Neural progenitor cell (in vitro differentiated cells): ENCODE results near the gene BMPER. TPM values are rescaled to one million over a fixed set of nuclear protein-coding genes. Genes with fewer than 3 reads are reported as not detected.

Experiments used
- DNase-seq: peaks from one replicate; pipeline ENCODE4 v3.0.0-alpha.2; 2016; ENCODE audit warnings: low spot score
- H2AFZ ChIP-seq: fragments of 200-600 bp; sonication (generic); replicated peaks from 2 replicates; pipeline ENCODE4 v1.6.1; 2016; ENCODE audit warnings: antibody characterized with exemption
- H3F3A ChIP-seq: fragments of 200-600 bp; sonication (generic); 2 replicates; pipeline ENCODE4 v1.6.1; 2016; ENCODE audit warnings: antibody characterized with exemption, low read depth
- H3K27ac ChIP-seq: fragments of 200-600 bp; sonication (generic); 2 replicates; pipeline ENCODE4 v1.5.1; 2016; ENCODE audit warnings: mild to moderate bottlenecking
- H3K27me3 ChIP-seq: fragments of 200-600 bp; sonication (generic); 2 replicates; pipeline ENCODE4 v1.6.1; 2016; ENCODE audit warnings: mild to moderate bottlenecking, moderate library complexity
- H3K36me3 ChIP-seq: fragments of 200-600 bp; sonication (generic); 2 replicates; pipeline ENCODE4 v1.5.1; 2016
- H3K4me1 ChIP-seq: fragments of 200-600 bp; sonication (generic); 2 replicates; pipeline ENCODE4 v1.6.1; 2016; ENCODE audit warnings: mixed run types
- H3K4me2 ChIP-seq: fragments of 200-600 bp; sonication (generic); 2 replicates; pipeline ENCODE4 v1.6.1; 2016
- H3K4me3 ChIP-seq: fragments of 200-600 bp; sonication (generic); 2 replicates; pipeline ENCODE4 v1.5.1; 2016
- H3K79me2 ChIP-seq: fragments of 200-600 bp; sonication (generic); 2 replicates; pipeline ENCODE4 v1.6.1; 2016; ENCODE audit warnings: low read depth
- H3K9ac ChIP-seq: fragments of 200-600 bp; sonication (generic); 2 replicates; pipeline ENCODE4 v1.6.1; 2016
- H3K9me3 ChIP-seq: fragments of 200-600 bp; sonication (generic); 2 replicates; pipeline ENCODE4 v1.5.1; 2016; ENCODE audit warnings: low read depth
- H4K20me1 ChIP-seq: fragments of 200-600 bp; sonication (generic); 2 replicates; pipeline ENCODE4 v1.6.1; 2016; ENCODE audit warnings: low read depth
- H3K27ac Mint-ChIP-seq: 3 replicates; pipeline ENCODE4 v1.8.0; 2021; ENCODE audit warnings: mixed read lengths
- H3K27me3 Mint-ChIP-seq: 2 replicates; pipeline ENCODE4 v1.8.0; 2022; ENCODE audit warnings: low read depth, mild to moderate bottlenecking, inconsistent platforms, moderate library complexity, mixed read lengths; ENCODE audit not compliant: insufficient read depth
- H3K36me3 Mint-ChIP-seq: 3 replicates; pipeline ENCODE4 v1.8.0; 2021; ENCODE audit warnings: mixed read lengths
- H3K4me1 Mint-ChIP-seq: 3 replicates; pipeline ENCODE4 v1.8.0; 2021; ENCODE audit warnings: mixed read lengths
- H3K4me3 Mint-ChIP-seq: 3 replicates; pipeline ENCODE4 v1.8.0; 2021; ENCODE audit warnings: mild to moderate bottlenecking, moderate library complexity, mixed read lengths
- H3K9me3 Mint-ChIP-seq: 3 replicates; pipeline ENCODE4 v1.8.0; 2020; ENCODE audit warnings: mixed read lengths
- EZH2 ChIP-seq: fragments of 200-600 bp; sonication (generic); IDR thresholded peaks from 2 replicates; pipeline ENCODE4 v1.6.1; 2017; ENCODE audit warnings: antibody characterized with exemption, mild to moderate bottlenecking, moderate library complexity
- EZH2phosphoT487 ChIP-seq: fragments of 200-600 bp; sonication (generic); IDR thresholded peaks from 2 replicates; pipeline ENCODE4 v1.6.1; 2017; ENCODE audit warnings: antibody characterized with exemption
- total RNA-seq: library from RNA; depleted of rRNA; stranded (reverse); fragments of >200 nt; gene quantifications from 2 replicates; pipeline ENCODE4 v1.2.3, GENCODE V29; 2015; ENCODE audit warnings: low replicate concordance
- TF ChIP-seq, protein P1 (sequence below): fragments of 200-600 bp; sonication (generic); IDR thresholded peaks from 2 replicates; pipeline ENCODE4 v1.5.1; 2017; ENCODE audit warnings: antibody characterized with exemption, mild to moderate bottlenecking

Gene BMPER
- total RNA-seq, 1 donor from 2014 or later, result 1.2 TPM

DNA sequence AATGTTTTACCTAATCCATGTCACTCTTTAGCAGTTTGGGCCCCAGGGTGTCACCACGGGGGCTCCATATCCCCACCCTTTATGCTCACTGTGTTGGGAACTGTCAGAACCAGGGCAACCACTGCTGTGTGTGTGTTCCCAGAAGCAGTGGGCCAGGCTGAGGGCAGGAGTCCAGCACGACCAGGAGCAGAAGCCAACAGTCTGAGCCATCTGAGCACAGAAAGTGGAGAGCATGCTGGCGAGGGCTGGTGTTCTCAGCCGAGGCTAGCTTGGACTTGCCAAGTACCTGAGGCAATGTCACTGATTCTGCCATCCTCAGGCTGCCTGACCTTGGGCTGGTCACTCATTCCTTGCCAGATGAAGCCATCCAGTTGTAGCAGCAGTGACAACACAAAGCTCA, 285.0 kb downstream of the BMPER start:
- Histone ChIP-seq H3K27me3 (no peaks in the 10 kb centered on the region), H3K4me1 (peaks cover 40% of the 10 kb centered on the region), H3F3A (peaks cover 18% of the 10 kb centered on the region), H3K4me2 (no peak overlapping the region), H2AFZ (no peak overlapping the region), H4K20me1 (no peaks in the 10 kb centered on the region), H3K27ac (no peak overlapping the region), H3K9ac (no peak overlapping the region), H3K4me3 (no peak overlapping the region), H3K79me2 (no peaks in the 10 kb centered on the region), H3K9me3 (no peaks in the 10 kb centered on the region), H3K36me3 (no peaks in the 10 kb centered on the region)
- DNase-seq, result no peak
- Mint-ChIP-seq H3K27ac (no peak overlapping the region), H3K27me3 (peaks cover 5% of the 10 kb centered on the region), H3K4me1 (peaks cover 42% of the 10 kb centered on the region), H3K4me3 (no peak overlapping the region), H3K9me3 (no peaks in the 10 kb centered on the region), H3K36me3 (no peaks in the 10 kb centered on the region)
- TF ChIP-seq EZH2 (no peak), EZH2phosphoT487 (no peak)
- TF ChIP-seq, protein P1, sequence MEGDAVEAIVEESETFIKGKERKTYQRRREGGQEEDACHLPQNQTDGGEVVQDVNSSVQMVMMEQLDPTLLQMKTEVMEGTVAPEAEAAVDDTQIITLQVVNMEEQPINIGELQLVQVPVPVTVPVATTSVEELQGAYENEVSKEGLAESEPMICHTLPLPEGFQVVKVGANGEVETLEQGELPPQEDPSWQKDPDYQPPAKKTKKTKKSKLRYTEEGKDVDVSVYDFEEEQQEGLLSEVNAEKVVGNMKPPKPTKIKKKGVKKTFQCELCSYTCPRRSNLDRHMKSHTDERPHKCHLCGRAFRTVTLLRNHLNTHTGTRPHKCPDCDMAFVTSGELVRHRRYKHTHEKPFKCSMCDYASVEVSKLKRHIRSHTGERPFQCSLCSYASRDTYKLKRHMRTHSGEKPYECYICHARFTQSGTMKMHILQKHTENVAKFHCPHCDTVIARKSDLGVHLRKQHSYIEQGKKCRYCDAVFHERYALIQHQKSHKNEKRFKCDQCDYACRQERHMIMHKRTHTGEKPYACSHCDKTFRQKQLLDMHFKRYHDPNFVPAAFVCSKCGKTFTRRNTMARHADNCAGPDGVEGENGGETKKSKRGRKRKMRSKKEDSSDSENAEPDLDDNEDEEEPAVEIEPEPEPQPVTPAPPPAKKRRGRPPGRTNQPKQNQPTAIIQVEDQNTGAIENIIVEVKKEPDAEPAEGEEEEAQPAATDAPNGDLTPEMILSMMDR, result no peak

DNA sequence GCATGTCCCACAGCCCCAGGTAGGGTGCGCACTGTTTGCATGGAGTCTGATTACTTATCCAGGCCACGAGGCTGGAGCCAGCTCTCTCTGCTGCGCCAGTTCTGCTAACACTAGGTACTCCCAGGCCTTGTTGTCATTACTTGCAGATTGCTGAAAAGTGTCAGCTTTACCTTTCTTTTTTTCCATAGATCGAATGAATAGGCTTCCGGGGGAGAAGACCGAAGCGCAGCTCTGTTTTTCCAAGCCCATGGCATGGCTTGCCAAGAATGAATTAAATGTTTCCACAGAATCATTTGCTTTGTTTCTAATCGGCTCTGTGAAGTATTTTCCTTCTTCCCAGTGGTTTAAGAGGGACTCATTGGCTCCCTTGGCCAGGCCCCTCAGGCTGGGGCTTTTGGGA, 285.8 kb downstream of the BMPER start:
- no peaks in the 10 kb centered on the region for H3K9me3 Mint-ChIP-seq
- peaks cover 42% of the 10 kb centered on the region for H3K4me1 Mint-ChIP-seq
- Histone ChIP-seq H3K4me1 (peaks cover 40% of the 10 kb centered on the region), H3F3A (peaks cover 18% of the 10 kb centered on the region), H3K4me2 (peak overlapping the region; percentile 46), H2AFZ (no peak overlapping the region), H3K9ac (no peak overlapping the region), H3K27ac (no peak overlapping the region), H4K20me1 (no peaks in the 10 kb centered on the region), H3K4me3 (no peak overlapping the region), H3K9me3 (no peaks in the 10 kb centered on the region), H3K36me3 (no peaks in the 10 kb centered on the region), H3K27me3 (no peaks in the 10 kb centered on the region), H3K79me2 (no peaks in the 10 kb centered on the region)
- no peaks in the 10 kb centered on the region for H3K36me3 Mint-ChIP-seq
- no peak for DNase-seq
- H3K27me3 Mint-ChIP-seq, result peaks cover 5% of the 10 kb centered on the region
- TF ChIP-seq, protein P1, result no peak
- no peak for TF ChIP-seq EZH2phosphoT487
- TF ChIP-seq EZH2, result no peak
- H3K27ac Mint-ChIP-seq, result peak overlapping the region; percentile 72
- H3K4me3 Mint-ChIP-seq, result no peak overlapping the region

DNA sequence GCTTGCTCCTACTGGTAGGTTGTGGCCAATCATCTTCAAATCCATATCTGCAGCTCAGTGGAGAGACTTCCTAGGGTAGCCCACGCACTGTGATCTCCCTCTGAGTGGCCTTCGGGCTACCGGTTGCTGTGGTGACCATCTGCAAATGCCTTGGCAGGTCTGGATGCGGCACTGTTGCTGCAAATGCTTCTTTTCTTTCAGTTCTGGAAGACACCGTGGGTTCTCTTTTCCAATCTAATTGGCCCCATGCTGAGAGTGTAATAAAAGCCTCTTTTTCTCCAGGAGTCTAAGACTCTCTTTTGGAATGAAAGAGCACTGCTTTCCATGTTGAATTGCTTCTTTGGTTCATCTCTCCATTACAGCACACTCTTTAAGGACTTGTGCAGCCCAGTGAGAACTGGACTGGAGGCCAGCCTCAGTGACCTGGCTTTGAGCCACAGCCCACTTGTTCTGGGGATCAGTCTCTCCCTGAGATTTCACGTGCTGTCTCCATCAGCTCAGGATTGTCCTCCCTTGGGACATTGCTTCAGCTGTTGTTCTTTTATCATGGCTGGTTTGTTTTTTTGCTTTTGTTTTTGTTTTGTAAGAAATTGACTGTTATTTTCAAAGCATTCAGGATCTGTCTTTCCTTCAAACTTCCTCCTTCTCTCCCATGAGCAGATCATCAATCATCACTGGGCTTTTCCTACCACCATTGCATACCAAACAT, 286.6 kb downstream of the BMPER start:
- H3K27ac Mint-ChIP-seq, result peak overlapping the region; percentile 72
- no peak overlapping the region for H2AFZ ChIP-seq
- TF ChIP-seq EZH2 (no peak), EZH2phosphoT487 (no peak)
- TF ChIP-seq, protein P1, result no peak
- peak overlapping the region; percentile 46 for H3K4me2 ChIP-seq
- H3K4me1 ChIP-seq, result peaks cover 39% of the 10 kb centered on the region
- no peak overlapping the region for H3K4me3 Mint-ChIP-seq
- peaks cover 18% of the 10 kb centered on the region for H3F3A ChIP-seq
- H3K9me3 Mint-ChIP-seq, result no peaks in the 10 kb centered on the region
- H3K27ac ChIP-seq, result peak overlapping the region; percentile 1
- H3K9ac ChIP-seq, result no peak overlapping the region
- H3K27me3 ChIP-seq, result no peaks in the 10 kb centered on the region
- no peaks in the 10 kb centered on the region for H3K9me3 ChIP-seq
- peaks cover 7% of the 10 kb centered on the region for H3K27me3 Mint-ChIP-seq
- no peaks in the 10 kb centered on the region for H3K36me3 ChIP-seq
- no peaks in the 10 kb centered on the region for H4K20me1 ChIP-seq
- DNase-seq, result peak; percentile 85
- H3K4me1 Mint-ChIP-seq, result peaks cover 42% of the 10 kb centered on the region
- H3K4me3 ChIP-seq, result no peak overlapping the region
- H3K79me2 ChIP-seq, result no peaks in the 10 kb centered on the region
- H3K36me3 Mint-ChIP-seq, result no peaks in the 10 kb centered on the region
